ENCODE results near the gene DEPDC1B. TPM values are rescaled to one million over a fixed set of nuclear protein-coding genes. Genes with fewer than 3 reads are reported as not detected.
A peak's percentile ranks its signal among the peaks of the same experiment; 100 is the strongest.

The DEPDC1B gene
- total and polyA plus RNA-seq, 2 experiments from 2014 or later = 9.0 to 27.5 TPM

DNA sequence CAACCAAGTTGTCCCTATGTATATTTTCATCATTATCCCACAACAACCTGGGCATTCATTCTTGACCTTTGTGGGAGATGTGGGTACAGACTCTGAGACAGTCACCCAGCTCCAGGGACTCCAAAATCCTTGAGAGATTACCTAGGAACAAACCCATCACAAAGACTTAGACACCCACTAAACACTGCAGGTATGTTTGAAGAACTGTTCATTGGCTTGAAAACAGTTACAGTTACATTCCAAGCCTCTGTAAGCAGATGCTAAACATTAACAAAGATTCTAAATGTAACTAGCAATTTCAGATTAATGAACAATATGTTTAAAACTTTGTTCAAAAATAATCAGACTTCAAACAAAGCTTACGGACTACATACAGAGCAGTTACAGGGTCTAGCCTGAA lies 24.7 kb downstream of the DEPDC1B start:
- Histone ChIP-seq H3K36me3 (replicated peaks; ENCODE audit: insufficient read depth, low read depth) (no peaks in the 10 kb centered on the region), H3K27me3 (no peaks in the 10 kb centered on the region), H3K4me1 (ENCODE audit: insufficient read depth) (peaks cover 28% of the 10 kb centered on the region), H4K20me1 (ENCODE audit: insufficient read depth, poor library complexity, severe bottlenecking) (no peaks in the 10 kb centered on the region), H3K4me2 (no peak overlapping the region), H3K9me2 (replicated peaks; ENCODE audit: insufficient read depth) (no peaks in the 10 kb centered on the region), H3K4me3 (no peak overlapping the region), H3K9me3 (ENCODE audit: low read depth) (no peaks in the 10 kb centered on the region), H2AFZ (no peak overlapping the region), H3K79me2 (peaks cover 10% of the 10 kb centered on the region), H3K27ac (peak overlapping the region; percentile 66)
- no peak for DNase-seq (ENCODE audit: low spot score)
- WGBS (ENCODE audit: low lambda C conversion rate, missing lambda C conversion rate) = 56% methylated on average over 1 of the region's 1 CpG
- TF ChIP-seq CTCF (IDR thresholded peaks at IDR 0.05; ENCODE audit: poor library complexity) (no peak), EZH2 (IDR thresholded peaks at IDR 0.05; ENCODE audit: borderline replicate concordance) (no peak), EZH2phosphoT487 (IDR thresholded peaks at IDR 0.05; ENCODE audit: low read depth, severe bottlenecking, unreplicated experiment) (no peak)

DNA sequence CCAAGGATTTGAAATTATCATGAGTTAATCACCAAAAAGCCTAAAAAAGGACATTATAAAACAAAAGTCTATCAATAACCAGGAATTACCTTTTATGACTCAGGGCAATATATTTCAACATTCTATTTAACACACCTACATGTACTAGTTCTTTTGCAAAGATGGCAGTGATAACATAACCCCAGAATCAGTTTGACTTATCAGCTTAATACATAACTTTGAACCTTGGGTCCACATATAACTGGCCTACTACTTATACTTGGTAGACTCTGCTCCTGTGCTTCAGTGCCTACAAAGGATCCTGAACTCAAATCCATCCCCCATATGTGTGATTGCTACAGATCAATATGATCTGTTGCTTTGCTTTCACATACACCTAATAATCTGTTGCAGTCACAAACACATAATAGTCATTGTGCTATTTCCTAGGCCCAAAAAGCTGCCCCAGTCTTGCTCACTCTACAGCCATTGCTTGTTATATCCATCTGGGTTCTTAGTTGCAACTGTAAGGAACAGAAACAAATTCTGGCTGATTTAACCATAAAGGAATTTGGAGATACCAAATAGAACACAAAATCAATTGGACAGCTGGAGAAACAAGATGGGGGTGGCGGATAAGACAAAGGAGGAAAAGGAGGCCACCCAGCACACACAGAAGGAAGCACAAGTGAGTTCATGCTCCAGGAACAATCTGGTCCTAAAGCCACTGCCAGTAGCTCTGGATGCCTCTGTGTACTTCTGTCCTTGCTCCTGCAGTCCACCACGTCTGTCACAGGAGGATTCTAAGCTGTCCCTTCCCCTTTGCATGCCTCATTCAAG lies 25.5 kb downstream of the DEPDC1B start:
- no peak overlapping the region for H3K4me2 ChIP-seq
- H4K20me1 ChIP-seq (ENCODE audit: insufficient read depth, poor library complexity, severe bottlenecking) = no peaks in the 10 kb centered on the region
- no peaks in the 10 kb centered on the region for H3K9me2 ChIP-seq (replicated peaks; ENCODE audit: insufficient read depth)
- no peaks in the 10 kb centered on the region for H3K9me3 ChIP-seq (ENCODE audit: low read depth)
- no peak overlapping the region for H3K4me3 ChIP-seq
- H3K4me1 ChIP-seq (ENCODE audit: insufficient read depth) = peaks cover 28% of the 10 kb centered on the region
- TF ChIP-seq CTCF (IDR thresholded peaks at IDR 0.05; ENCODE audit: poor library complexity) (no peak), EZH2phosphoT487 (IDR thresholded peaks at IDR 0.05; ENCODE audit: low read depth, severe bottlenecking, unreplicated experiment) (no peak), EZH2 (IDR thresholded peaks at IDR 0.05; ENCODE audit: borderline replicate concordance) (no peak)
- peak overlapping the region; percentile 84 for H3K27ac ChIP-seq
- no peaks in the 10 kb centered on the region for H3K36me3 ChIP-seq (replicated peaks; ENCODE audit: insufficient read depth, low read depth)
- no peaks in the 10 kb centered on the region for H3K27me3 ChIP-seq
- H3K79me2 ChIP-seq = peaks cover 8% of the 10 kb centered on the region
- no peak overlapping the region for H2AFZ ChIP-seq
- 68% methylated on average over 2 of the region's 2 CpGs for WGBS (ENCODE audit: low lambda C conversion rate, missing lambda C conversion rate)
- no peak for DNase-seq (ENCODE audit: low spot score)

GRCh38 chr5:60673334-60673733 lies 26.6 kb downstream of the DEPDC1B start:
- Histone ChIP-seq H3K4me1 (ENCODE audit: insufficient read depth) (peaks cover 28% of the 10 kb centered on the region), H3K27me3 (no peaks in the 10 kb centered on the region), H3K9me2 (replicated peaks; ENCODE audit: insufficient read depth) (no peaks in the 10 kb centered on the region), H3K27ac (peak overlapping the region; percentile 84), H3K36me3 (replicated peaks; ENCODE audit: insufficient read depth, low read depth) (no peaks in the 10 kb centered on the region), H4K20me1 (ENCODE audit: insufficient read depth, poor library complexity, severe bottlenecking) (no peaks in the 10 kb centered on the region), H3K4me2 (peak overlapping the region; percentile 38), H3K79me2 (peaks cover 8% of the 10 kb centered on the region), H3K4me3 (no peak overlapping the region), H2AFZ (no peak overlapping the region), H3K9me3 (ENCODE audit: low read depth) (no peaks in the 10 kb centered on the region)
- no peak for TF ChIP-seq EZH2phosphoT487 (IDR thresholded peaks at IDR 0.05; ENCODE audit: low read depth, severe bottlenecking, unreplicated experiment)
- no peak for TF ChIP-seq EZH2 (IDR thresholded peaks at IDR 0.05; ENCODE audit: borderline replicate concordance)
- TF ChIP-seq CTCF (IDR thresholded peaks at IDR 0.05; ENCODE audit: poor library complexity) = no peak
- DNase-seq (ENCODE audit: low spot score) = peak; percentile 44
- WGBS (ENCODE audit: low lambda C conversion rate, missing lambda C conversion rate) = 75% methylated on average over 2 of the region's 2 CpGs

All from hepatocyte (in vitro differentiated cells).